22Rv1 (cell line): ENCODE results near the gene CDC42EP3.

ENCODE experiments used
- ZFX ChIP-seq: fragments of 450-650 bp; IDR thresholded peaks from 2 replicates; pipeline ENCODE4 v1.6.1; 2017; ENCODE audit warnings: antibody characterized with exemption, borderline replicate concordance
- TF ChIP-seq, protein P1 (sequence below): fragments of 450-650 bp; IDR thresholded peaks from 2 replicates; pipeline ENCODE4 v1.5.1; 2017; ENCODE audit warnings: mild to moderate bottlenecking

DNA sequence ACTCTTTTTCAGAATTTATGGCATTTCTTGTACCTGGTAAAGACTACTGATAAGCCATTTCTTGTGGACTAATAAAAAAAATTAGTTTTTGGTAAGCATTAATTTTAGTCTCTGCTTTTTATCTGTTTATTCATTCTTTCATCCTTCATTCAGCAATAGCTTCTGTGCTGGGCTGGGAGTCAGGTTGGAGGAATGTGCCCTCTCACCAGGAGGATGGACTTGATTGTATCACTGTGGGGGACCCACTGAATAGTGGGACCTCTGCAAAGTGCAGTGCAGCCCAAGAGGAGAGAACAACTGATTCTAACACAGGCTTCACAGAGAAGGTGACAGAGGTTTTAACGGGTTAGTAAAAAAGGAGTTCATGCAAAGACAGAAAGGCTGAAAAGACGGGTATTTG, 39.1 kb downstream of the CDC42EP3 start:
- TF ChIP-seq, protein P1, sequence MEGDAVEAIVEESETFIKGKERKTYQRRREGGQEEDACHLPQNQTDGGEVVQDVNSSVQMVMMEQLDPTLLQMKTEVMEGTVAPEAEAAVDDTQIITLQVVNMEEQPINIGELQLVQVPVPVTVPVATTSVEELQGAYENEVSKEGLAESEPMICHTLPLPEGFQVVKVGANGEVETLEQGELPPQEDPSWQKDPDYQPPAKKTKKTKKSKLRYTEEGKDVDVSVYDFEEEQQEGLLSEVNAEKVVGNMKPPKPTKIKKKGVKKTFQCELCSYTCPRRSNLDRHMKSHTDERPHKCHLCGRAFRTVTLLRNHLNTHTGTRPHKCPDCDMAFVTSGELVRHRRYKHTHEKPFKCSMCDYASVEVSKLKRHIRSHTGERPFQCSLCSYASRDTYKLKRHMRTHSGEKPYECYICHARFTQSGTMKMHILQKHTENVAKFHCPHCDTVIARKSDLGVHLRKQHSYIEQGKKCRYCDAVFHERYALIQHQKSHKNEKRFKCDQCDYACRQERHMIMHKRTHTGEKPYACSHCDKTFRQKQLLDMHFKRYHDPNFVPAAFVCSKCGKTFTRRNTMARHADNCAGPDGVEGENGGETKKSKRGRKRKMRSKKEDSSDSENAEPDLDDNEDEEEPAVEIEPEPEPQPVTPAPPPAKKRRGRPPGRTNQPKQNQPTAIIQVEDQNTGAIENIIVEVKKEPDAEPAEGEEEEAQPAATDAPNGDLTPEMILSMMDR, result no peak
- no peak for TF ChIP-seq ZFX
